Measurements from ENCODE around the gene ARHGAP24. TPM values are rescaled to one million over a fixed set of nuclear protein-coding genes. Genes with fewer than 3 reads are reported as not detected.

Gene ARHGAP24
- total and polyA plus RNA-seq, 12 donors: 6.7 to 35.5 (median 23.9) TPM

DNA sequence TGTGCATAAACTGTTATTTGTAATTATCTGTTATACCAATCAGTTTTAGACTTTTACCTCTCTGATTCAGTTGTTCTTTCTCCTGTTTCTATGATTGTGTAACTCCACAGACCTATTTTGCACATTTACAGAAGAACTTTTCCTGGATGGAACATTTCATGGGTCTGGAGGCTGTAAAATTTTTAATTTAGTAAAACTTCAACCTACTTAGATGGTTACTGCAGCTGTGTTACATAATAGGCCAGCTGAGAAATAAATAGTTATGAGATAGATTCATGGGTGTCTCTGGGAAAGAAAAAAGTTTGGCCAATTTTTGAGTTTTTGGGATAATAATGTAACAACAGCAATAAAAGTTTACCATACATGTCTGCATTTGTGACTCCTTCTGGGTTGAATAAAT, 253.5 kb downstream of the ARHGAP24 start:
- Histone ChIP-seq H3K27me3 (no peaks in the 10 kb centered on the region), H3K4me3 (no peak overlapping the region), H3K9me3 (no peaks in the 10 kb centered on the region), H3K27ac (peak overlapping the region in 4 of 10 donors; percentile 6 to 81 (median 20)), H3K4me1 (peaks cover 0 to 64% (median 32%) of the 10 kb centered on the region in 9 donors), H3K36me3 (no peaks in the 10 kb centered on the region)
- ATAC-seq (no peak), DNase-seq (no peak)
- intact Hi-C loops (cut with DNase I): no loop called here
- TF ChIP-seq, protein P1, sequence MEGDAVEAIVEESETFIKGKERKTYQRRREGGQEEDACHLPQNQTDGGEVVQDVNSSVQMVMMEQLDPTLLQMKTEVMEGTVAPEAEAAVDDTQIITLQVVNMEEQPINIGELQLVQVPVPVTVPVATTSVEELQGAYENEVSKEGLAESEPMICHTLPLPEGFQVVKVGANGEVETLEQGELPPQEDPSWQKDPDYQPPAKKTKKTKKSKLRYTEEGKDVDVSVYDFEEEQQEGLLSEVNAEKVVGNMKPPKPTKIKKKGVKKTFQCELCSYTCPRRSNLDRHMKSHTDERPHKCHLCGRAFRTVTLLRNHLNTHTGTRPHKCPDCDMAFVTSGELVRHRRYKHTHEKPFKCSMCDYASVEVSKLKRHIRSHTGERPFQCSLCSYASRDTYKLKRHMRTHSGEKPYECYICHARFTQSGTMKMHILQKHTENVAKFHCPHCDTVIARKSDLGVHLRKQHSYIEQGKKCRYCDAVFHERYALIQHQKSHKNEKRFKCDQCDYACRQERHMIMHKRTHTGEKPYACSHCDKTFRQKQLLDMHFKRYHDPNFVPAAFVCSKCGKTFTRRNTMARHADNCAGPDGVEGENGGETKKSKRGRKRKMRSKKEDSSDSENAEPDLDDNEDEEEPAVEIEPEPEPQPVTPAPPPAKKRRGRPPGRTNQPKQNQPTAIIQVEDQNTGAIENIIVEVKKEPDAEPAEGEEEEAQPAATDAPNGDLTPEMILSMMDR (IDR thresholded peaks at IDR 0.05): no peak

DNA sequence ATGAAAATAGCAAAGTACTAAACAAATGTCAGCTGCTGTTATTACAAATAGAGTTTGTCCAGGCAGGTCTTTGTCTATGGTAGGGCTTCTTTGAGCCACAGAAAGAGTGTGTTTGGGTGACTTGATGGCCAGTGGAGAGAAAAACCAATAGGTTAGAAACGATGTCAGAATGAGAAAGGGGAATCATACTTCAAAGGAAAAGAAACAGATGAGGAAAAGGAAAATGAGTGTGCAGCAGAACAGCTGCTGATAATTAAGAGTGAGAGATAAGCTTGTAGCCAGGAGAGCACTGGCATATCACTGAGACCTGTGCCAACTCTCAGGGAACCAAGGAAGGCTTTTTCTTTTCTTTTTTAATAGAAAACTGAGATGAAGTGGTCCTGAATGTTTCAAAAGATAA, 257.2 kb downstream of the ARHGAP24 start:
- Histone ChIP-seq H3K4me1 (peaks cover 0 to 56% (median 22%) of the 10 kb centered on the region in 9 donors), H3K4me3 (no peak overlapping the region), H3K27ac (peak overlapping the region in 3 of 10 donors; percentile 10 to 57 (median 42)), H3K36me3 (no peaks in the 10 kb centered on the region), H3K27me3 (no peaks in the 10 kb centered on the region), H3K9me3 (no peaks in the 10 kb centered on the region)
- DNase-seq: no peak
- intact Hi-C loops (cut with DNase I): loop anchor here in 1 of 10 donors (10.0 kb wide), 1 partner anchor 257 kb away; the partner anchor contains the start of gene ARHGAP24
- TF ChIP-seq, protein P1 (IDR thresholded peaks at IDR 0.05): no peak
- 7 to 23% methylated on average over 1 of the region's 1 CpG for WGBS, 2 donors
- no peak for ATAC-seq

DNA sequence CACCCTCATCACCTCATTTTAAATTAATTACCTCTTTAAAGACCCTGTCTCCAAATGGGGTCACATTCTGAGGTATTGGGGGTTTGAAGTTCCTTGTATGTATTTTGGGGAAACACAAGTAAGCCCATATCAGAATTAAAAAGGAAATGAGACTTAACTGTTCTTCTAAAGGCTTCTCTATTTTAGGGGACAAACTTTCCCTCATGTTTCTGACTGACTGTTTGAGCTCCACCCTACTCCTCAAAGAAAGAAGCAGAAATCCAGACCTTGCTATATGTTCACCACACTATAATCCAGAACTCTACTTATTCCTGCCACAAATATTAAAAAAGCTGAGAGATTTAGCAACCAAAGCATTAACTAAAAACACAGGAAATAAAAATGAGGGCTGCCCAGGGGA, 258.8 kb downstream of the ARHGAP24 start:
- Histone ChIP-seq H3K4me3 (no peak overlapping the region), H3K27ac (peak overlapping the region in 7 of 10 donors; percentile 26 to 84 (median 57)), H3K4me1 (peaks cover 0 to 51% (median 19%) of the 10 kb centered on the region in 9 donors), H3K9me3 (no peaks in the 10 kb centered on the region), H3K27me3 (no peaks in the 10 kb centered on the region), H3K36me3 (no peaks in the 10 kb centered on the region)
- no peak for DNase-seq
- ATAC-seq: peak in 2 of 8 donors; percentile 28 to 44
- TF ChIP-seq, protein P1 (IDR thresholded peaks at IDR 0.05): no peak
- intact Hi-C loops (cut with DNase I): loop anchor here in 1 of 10 donors (10.0 kb wide), 1 partner anchor 259 kb away; the partner anchor contains the start of gene ARHGAP24

- TF ChIP-seq, protein P1 (IDR thresholded peaks at IDR 0.05): no peak
- WGBS, 2 donors: 3 to 4% methylated on average over 1 of the region's 1 CpG
- peaks cover 0 to 51% (median 18%) of the 10 kb centered on the region in 9 donors for H3K4me1 ChIP-seq
- H3K27me3 ChIP-seq: no peaks in the 10 kb centered on the region
- DNase-seq (no peak), ATAC-seq (peak in 7 of 8 donors; percentile 65 to 85 (median 80))
- H3K4me3 ChIP-seq: no peak overlapping the region
- intact Hi-C loops (cut with DNase I): loop anchor here in 1 of 10 donors (10.0 kb wide), 1 partner anchor 260 kb away; the partner anchor contains the start of gene ARHGAP24
- peak overlapping the region in 7 of 10 donors; percentile 26 to 84 (median 57) for H3K27ac ChIP-seq
- no peaks in the 10 kb centered on the region for H3K36me3 ChIP-seq
- no peaks in the 10 kb centered on the region for H3K9me3 ChIP-seq
Observed at GRCh38 chr4:85734424-85734831, 259.5 kb downstream of the ARHGAP24 start.
